Measurements from ENCODE around the gene BRME1.

GRCh38 chr19:13876834-13877233 is 29.1 kb downstream of the BRME1 start, which contains the start of gene NANOS3:
- TF ChIP-seq ZNF512 (CRISPR knock-in tag; IDR thresholded peaks at IDR 0.05) (no peak), SP4 (CRISPR knock-in tag; IDR thresholded peaks at IDR 0.05) (no peak), MTERF4 (CRISPR knock-in tag; IDR thresholded peaks at IDR 0.05) (no peak), USF2 (IDR thresholded peaks at IDR 0.05; ENCODE audit: low read depth, low read length) (no peak), USF2 (CRISPR knock-in tag; IDR thresholded peaks at IDR 0.05; ENCODE audit: borderline replicate concordance) (no peak), SETDB1 (CRISPR knock-in tag; IDR thresholded peaks at IDR 0.05; ENCODE audit: borderline replicate concordance) (no peak), ZNF770 (CRISPR knock-in tag; IDR thresholded peaks at IDR 0.05) (no peak), ONECUT2 (CRISPR knock-in tag; IDR thresholded peaks at IDR 0.05) (no peak), NCOA1 (CRISPR knock-in tag; IDR thresholded peaks at IDR 0.05) (no peak), XBP1 (CRISPR knock-in tag; IDR thresholded peaks at IDR 0.05) (no peak), ZSCAN21 (CRISPR knock-in tag; IDR thresholded peaks at IDR 0.05; ENCODE audit: borderline replicate concordance) (no peak), PHF5A (CRISPR knock-in tag; IDR thresholded peaks at IDR 0.05; ENCODE audit: low read depth, unreplicated experiment) (no peak), ZZZ3 (CRISPR knock-in tag; IDR thresholded peaks at IDR 0.05; ENCODE audit: borderline replicate concordance) (no peak)
